Rectal smooth muscle tissue (tissue), 1 donor: ENCODE results near the gene ASIC1.
A peak's percentile ranks its signal among the peaks of the same experiment; 100 is the strongest.

Source experiments
- H3K27ac ChIP-seq: one replicate; pipeline ENCODE4 v1.7.0; 2013; ENCODE audit warnings: low read depth, low read length, inconsistent platforms
- H3K27me3 ChIP-seq: one replicate; pipeline ENCODE4 v1.7.0; 2013; ENCODE audit warnings: low read length; ENCODE audit not compliant: control insufficient read depth, insufficient read depth
- H3K36me3 ChIP-seq: one replicate; pipeline ENCODE4 v1.7.0; 2013; ENCODE audit warnings: low read length; ENCODE audit not compliant: control insufficient read depth, insufficient read depth
- H3K4me1 ChIP-seq: one replicate; pipeline ENCODE4 v1.7.0; 2013; ENCODE audit warnings: low read length; ENCODE audit not compliant: control insufficient read depth, insufficient read depth
- H3K4me3 ChIP-seq: one replicate; pipeline ENCODE4 v1.7.0; 2013; ENCODE audit warnings: low read length
- H3K9ac ChIP-seq: one replicate; pipeline ENCODE4 v1.7.0; 2013; ENCODE audit warnings: low read length

ASIC1 gene

GRCh38 chr12:50110762-50111351 lies 53.5 kb downstream of the ASIC1 start:
- H3K27me3 ChIP-seq = no peaks in the 10 kb centered on the region
- H3K36me3 ChIP-seq = no peaks in the 10 kb centered on the region
- peak overlapping the region; percentile 35 for H3K4me3 ChIP-seq
- peaks cover 4% of the 10 kb centered on the region for H3K4me1 ChIP-seq
- peak overlapping the region; percentile 41 for H3K27ac ChIP-seq
- no peak overlapping the region for H3K9ac ChIP-seq

- H3K9ac ChIP-seq = no peak overlapping the region
- peaks cover 4% of the 10 kb centered on the region for H3K4me1 ChIP-seq
- H3K27me3 ChIP-seq = no peaks in the 10 kb centered on the region
- no peaks in the 10 kb centered on the region for H3K36me3 ChIP-seq
- H3K27ac ChIP-seq = peak overlapping the region; percentile 42
- H3K4me3 ChIP-seq = peak overlapping the region; percentile 57
Measured at GRCh38 chr12:50111395-50111692, 53.9 kb downstream of the ASIC1 start.

DNA sequence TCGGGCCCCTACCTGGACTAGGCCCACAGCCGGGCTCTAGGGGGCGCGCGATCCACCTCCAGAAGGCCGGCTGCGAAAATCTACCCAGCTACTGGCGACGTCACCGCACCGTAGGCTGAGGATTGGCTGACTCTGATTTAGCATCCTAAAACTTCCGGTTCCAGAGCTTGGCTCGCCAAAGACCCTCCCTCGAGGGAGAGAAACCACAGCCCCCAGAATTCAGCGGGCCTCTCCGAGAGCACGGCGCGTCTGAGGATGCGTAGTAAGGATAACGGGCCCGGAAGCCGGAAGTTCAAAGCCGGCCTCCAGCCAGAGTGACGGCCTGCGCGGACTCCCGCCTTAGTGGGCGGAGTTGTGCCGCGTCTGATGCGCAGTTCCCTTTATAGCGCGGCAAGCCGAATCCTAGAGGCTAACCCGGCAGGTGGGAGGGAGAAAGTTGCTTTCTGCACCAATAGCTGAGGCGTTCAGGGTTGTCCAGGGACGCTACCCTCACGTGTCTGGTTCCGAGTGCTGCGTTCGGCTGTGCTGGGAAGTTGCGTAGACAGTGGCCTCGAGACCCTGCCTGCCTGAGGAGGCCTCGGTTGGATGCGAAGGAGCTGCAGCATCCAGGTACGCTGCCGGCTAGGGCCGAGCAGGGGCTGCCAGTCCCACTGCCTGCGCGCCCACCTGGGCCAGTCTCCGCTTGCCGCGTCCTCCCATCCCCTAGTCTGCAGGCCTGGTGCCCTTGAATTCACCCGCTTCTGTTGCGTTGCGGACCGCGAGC lies 54.5 kb downstream of the ASIC1 start, which contains the start of gene COX14:
Gene COX14 (plus strand): TSS at position 544 of the 763 bp plus-strand sequence. CDS start 7,808 bp downstream, outside the sequence.
- peak within 1 kb of the TSS; percentile 89 for H3K9ac ChIP-seq
- H3K4me3 ChIP-seq = peak within 1 kb of the TSS; percentile 94
- H3K27me3 ChIP-seq = no peaks in the 10 kb centered on the region
- peaks cover 6% of the 10 kb centered on the region for H3K4me1 ChIP-seq
- peak within 1 kb of the TSS; percentile 95 for H3K27ac ChIP-seq
- H3K36me3 ChIP-seq = no peaks in the 10 kb centered on the region

- Histone ChIP-seq H3K4me1 (peaks cover 8% of the 10 kb centered on the region), H3K36me3 (peaks cover 2% of the 10 kb centered on the region), H3K27ac (peak overlapping the region; percentile 95), H3K9ac (peak overlapping the region; percentile 89), H3K27me3 (no peaks in the 10 kb centered on the region), H3K4me3 (peak overlapping the region; percentile 94)
Measured at GRCh38 chr12:50112456-50113218, 55.2 kb downstream of the ASIC1 start.

- peak overlapping the region; percentile 8 for H3K27ac ChIP-seq
Measured at GRCh38 chr12:50117057-50117622, 59.7 kb downstream of the ASIC1 start.

GRCh38 chr12:50119387-50119786 lies 62.0 kb downstream of the ASIC1 start:
- Histone ChIP-seq H3K27ac (no peak overlapping the region), H3K4me1 (peaks cover 5% of the 10 kb centered on the region), H3K4me3 (no peak overlapping the region), H3K27me3 (no peaks in the 10 kb centered on the region), H3K36me3 (peaks cover 21% of the 10 kb centered on the region), H3K9ac (no peak overlapping the region)

More at GRCh38 chr12:50117057-50117622, 59.7 kb downstream of the ASIC1 start:
- Histone ChIP-seq H3K9ac (no peak overlapping the region), H3K4me1 (peaks cover 8% of the 10 kb centered on the region), H3K4me3 (peak overlapping the region; percentile 27), H3K27me3 (no peaks in the 10 kb centered on the region), H3K36me3 (peaks cover 17% of the 10 kb centered on the region)

DNA sequence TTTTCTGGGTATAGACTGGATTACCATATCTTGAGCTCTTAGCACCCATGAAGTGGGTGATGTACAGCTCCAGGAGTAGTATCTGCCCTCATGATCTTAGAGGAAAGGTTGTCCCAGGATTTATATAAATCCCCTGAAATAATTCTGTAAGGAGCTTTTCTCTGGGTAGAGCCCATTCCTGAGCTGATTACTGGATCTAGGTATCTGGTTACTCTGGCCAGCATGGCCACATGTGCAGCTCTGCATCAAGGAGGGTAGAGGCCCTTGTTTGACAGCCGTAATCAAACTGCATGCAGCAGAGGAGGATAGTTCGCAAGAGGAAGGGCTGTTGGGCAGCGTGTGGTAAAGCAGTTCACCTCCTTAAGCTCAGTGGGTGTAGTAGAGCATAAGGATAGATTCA lies 63.1 kb downstream of the ASIC1 start:
- Histone ChIP-seq H3K27ac (no peak overlapping the region), H3K4me1 (peaks cover 5% of the 10 kb centered on the region), H3K9ac (no peak overlapping the region), H3K36me3 (peaks cover 21% of the 10 kb centered on the region), H3K4me3 (no peak overlapping the region), H3K27me3 (no peaks in the 10 kb centered on the region)

GRCh38 chr12:50120953-50121352 lies 63.6 kb downstream of the ASIC1 start:
- H3K36me3 ChIP-seq = peaks cover 21% of the 10 kb centered on the region

GRCh38 chr12:50121641-50122040 lies 64.2 kb downstream of the ASIC1 start:
- H3K27me3 ChIP-seq = no peaks in the 10 kb centered on the region
- no peak overlapping the region for H3K27ac ChIP-seq
- peaks cover 4% of the 10 kb centered on the region for H3K4me1 ChIP-seq
- H3K9ac ChIP-seq = no peak overlapping the region
- H3K36me3 ChIP-seq = peaks cover 21% of the 10 kb centered on the region
- no peak overlapping the region for H3K4me3 ChIP-seq

More at GRCh38 chr12:50120953-50121352, 63.6 kb downstream of the ASIC1 start:
- Histone ChIP-seq H3K4me3 (no peak overlapping the region), H3K9ac (no peak overlapping the region), H3K27me3 (no peaks in the 10 kb centered on the region), H3K4me1 (peaks cover 5% of the 10 kb centered on the region), H3K27ac (no peak overlapping the region)

DNA sequence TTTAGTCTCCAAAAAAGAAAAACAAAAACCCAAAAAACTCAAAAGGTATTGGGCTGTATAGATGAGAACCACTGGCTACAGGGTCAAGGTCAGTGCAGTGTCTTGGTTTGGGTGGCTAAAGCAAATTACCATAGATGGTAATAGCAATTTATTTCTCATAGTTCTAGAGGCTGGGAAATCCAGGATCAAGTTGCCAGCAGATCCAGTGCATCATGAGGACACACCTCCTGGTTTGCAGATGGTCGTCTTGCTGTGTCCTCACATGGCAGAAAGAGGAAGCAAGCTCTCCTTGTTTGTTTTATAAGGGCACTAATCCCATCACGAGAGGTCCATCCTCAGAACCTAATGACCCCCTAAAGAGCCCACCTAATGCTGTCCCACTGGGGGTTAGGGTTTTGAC lies 65.8 kb downstream of the ASIC1 start:
- Histone ChIP-seq H3K9ac (no peak overlapping the region), H3K36me3 (peaks cover 19% of the 10 kb centered on the region), H3K27me3 (no peaks in the 10 kb centered on the region), H3K27ac (no peak overlapping the region), H3K4me1 (no peaks in the 10 kb centered on the region), H3K4me3 (no peak overlapping the region)

DNA sequence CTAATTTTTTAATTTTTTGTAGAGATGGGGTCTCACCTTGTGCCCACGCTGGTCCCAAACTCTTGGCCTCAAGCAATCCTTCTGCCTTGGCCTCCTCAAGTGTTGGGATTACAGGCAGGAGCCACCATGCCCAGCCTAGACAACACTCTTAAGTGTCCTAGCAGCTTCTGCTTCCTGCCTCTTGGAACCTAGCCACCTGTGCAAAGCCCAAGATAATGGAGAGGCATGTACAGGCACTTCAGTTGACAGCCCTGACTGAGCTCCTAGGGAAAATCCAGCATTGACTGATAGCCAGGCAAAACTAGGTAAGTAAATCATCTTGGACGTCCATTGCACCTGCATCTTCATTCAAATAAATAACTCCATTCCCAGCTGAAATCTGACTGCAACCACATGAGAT lies 70.2 kb downstream of the ASIC1 start:
- Histone ChIP-seq H3K9ac (no peak overlapping the region), H3K4me3 (no peak overlapping the region), H3K4me1 (no peaks in the 10 kb centered on the region), H3K36me3 (peaks cover 22% of the 10 kb centered on the region), H3K27me3 (no peaks in the 10 kb centered on the region), H3K27ac (no peak overlapping the region)

- Histone ChIP-seq H3K27ac (no peak overlapping the region), H3K36me3 (peaks cover 18% of the 10 kb centered on the region), H3K9ac (no peak overlapping the region), H3K4me1 (no peaks in the 10 kb centered on the region), H3K4me3 (no peak overlapping the region), H3K27me3 (no peaks in the 10 kb centered on the region)
Measured at GRCh38 chr12:50129290-50129689, 71.9 kb downstream of the ASIC1 start.
